Peyer's patch (tissue), 4 donors: ENCODE measurements around the gene RNF41. TPM values are rescaled to one million over a fixed set of nuclear protein-coding genes. Genes with fewer than 3 reads are reported as not detected.
A peak's percentile ranks its signal among the peaks of the same experiment; 100 is the strongest.

ENCODE experiments used
- DNase-seq, 3 donors: peaks; one replicate each; pipeline ENCODE4 v3.0.0-alpha.2; 2017 to 2019
- H3K27ac ChIP-seq, 4 donors: fragments of 200-600 bp; sonication (generic); one replicate each; pipeline ENCODE4 v1.5.1; 2016 to 2019
- H3K27me3 ChIP-seq, 2 donors: fragments of 200-600 bp; sonication (generic); one replicate each; pipeline ENCODE4 v1.5.1; 2019
- H3K36me3 ChIP-seq, 3 donors: fragments of 200-600 bp; sonication (generic); one replicate each; pipeline ENCODE4 v1.5.1; 2016 to 2019
- H3K4me1 ChIP-seq, 4 donors: fragments of 200-600 bp; sonication (generic); one replicate each; pipeline ENCODE4 v1.5.1; 2016 to 2019
- H3K4me3 ChIP-seq, 4 donors: fragments of 200-600 bp; sonication (generic); 1 replicate in 3 of 4; 2 replicates in 1 of 4; pipeline ENCODE4 v1.5.1; 2016 to 2019; ENCODE audit warnings: mild to moderate bottlenecking in 1 of 4
- H3K9me3 ChIP-seq, 4 donors: fragments of 200-600 bp; sonication (generic); one replicate each; pipeline ENCODE4 v1.5.1; 2016 to 2019; ENCODE audit warnings: mild to moderate bottlenecking in 1 of 4
- POLR2A ChIP-seq, 2 donors: fragments of 450-650 bp; IDR thresholded peaks; one replicate each; pipeline ENCODE4 v1.5.1; 2017; ENCODE audit warnings: antibody characterized with exemption in 2 of 2, mild to moderate bottlenecking in 2 of 2, moderate library complexity in 2 of 2
- total RNA-seq, 4 donors: library from RNA; depleted of rRNA; stranded (reverse); fragments of >200 nt; gene quantifications; one replicate each; pipeline ENCODE4 v1.1.0, GENCODE V29; 2016
- TF ChIP-seq, protein P1 (sequence below), 6 experiments: fragments of 450-650 bp in 4 of 6; fragments of 200-600 bp in 2 of 6; sonication (generic) in 1 of 6; IDR thresholded peaks; one replicate each; pipeline ENCODE4 v1.5.1; 2017 to 2019; ENCODE audit warnings: antibody characterized with exemption in 6 of 6, mild to moderate bottlenecking in 3 of 6, moderate library complexity in 1 of 6

RNF41 gene
- total RNA-seq, 4 donors from 2014 or later = 23.8 to 52.0 (median 37.6) TPM

DNA sequence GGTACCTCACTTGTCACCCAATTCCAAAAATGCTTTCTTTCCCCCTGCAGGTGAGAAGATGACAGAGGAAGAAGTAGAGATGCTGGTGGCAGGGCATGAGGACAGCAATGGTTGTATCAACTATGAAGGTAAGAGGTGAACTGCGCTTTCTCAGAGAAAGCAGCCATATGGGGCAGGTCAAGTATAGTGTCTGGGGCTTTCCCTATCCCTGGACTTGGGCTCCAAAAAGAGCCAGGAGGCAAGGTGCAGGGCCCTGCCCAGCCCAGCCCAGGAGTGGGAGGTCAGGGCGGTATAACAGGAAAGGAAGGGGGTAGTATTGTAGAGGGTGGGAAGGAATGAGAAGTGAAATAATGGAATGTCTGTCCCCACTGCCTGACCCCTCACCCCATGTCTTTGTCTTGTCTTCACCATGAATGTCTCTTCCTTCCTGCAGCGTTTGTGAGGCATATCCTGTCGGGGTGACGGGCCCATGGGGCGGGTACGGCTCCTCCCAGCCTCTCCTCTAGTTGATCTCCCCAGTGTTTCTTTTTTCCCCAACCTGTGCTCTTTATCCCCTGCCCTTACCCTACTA is 61.4 kb downstream of the RNF41 start:
- H3K4me3 ChIP-seq = peak overlapping the region; percentile 15 to 96 (median 80)
- H3K27me3 ChIP-seq = no peaks in the 10 kb centered on the region
- H3K27ac ChIP-seq = peak overlapping the region; percentile 91 to 100 (median 97)
- H3K9me3 ChIP-seq = no peaks in the 10 kb centered on the region
- peaks cover 4 to 41% (median 19%) of the 10 kb centered on the region in 4 donors for H3K4me1 ChIP-seq
- peak; percentile 59 to 81 (median 60) for DNase-seq
- H3K36me3 ChIP-seq = peaks cover 0 to 59% (median 0%) of the 10 kb centered on the region in 3 donors
- TF ChIP-seq POLR2A (IDR thresholded peaks at IDR 0.05) = no peak
- TF ChIP-seq, protein P1, sequence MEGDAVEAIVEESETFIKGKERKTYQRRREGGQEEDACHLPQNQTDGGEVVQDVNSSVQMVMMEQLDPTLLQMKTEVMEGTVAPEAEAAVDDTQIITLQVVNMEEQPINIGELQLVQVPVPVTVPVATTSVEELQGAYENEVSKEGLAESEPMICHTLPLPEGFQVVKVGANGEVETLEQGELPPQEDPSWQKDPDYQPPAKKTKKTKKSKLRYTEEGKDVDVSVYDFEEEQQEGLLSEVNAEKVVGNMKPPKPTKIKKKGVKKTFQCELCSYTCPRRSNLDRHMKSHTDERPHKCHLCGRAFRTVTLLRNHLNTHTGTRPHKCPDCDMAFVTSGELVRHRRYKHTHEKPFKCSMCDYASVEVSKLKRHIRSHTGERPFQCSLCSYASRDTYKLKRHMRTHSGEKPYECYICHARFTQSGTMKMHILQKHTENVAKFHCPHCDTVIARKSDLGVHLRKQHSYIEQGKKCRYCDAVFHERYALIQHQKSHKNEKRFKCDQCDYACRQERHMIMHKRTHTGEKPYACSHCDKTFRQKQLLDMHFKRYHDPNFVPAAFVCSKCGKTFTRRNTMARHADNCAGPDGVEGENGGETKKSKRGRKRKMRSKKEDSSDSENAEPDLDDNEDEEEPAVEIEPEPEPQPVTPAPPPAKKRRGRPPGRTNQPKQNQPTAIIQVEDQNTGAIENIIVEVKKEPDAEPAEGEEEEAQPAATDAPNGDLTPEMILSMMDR (IDR thresholded peaks at IDR 0.05) = peak in 1 of 6 experiments; percentile 3

DNA sequence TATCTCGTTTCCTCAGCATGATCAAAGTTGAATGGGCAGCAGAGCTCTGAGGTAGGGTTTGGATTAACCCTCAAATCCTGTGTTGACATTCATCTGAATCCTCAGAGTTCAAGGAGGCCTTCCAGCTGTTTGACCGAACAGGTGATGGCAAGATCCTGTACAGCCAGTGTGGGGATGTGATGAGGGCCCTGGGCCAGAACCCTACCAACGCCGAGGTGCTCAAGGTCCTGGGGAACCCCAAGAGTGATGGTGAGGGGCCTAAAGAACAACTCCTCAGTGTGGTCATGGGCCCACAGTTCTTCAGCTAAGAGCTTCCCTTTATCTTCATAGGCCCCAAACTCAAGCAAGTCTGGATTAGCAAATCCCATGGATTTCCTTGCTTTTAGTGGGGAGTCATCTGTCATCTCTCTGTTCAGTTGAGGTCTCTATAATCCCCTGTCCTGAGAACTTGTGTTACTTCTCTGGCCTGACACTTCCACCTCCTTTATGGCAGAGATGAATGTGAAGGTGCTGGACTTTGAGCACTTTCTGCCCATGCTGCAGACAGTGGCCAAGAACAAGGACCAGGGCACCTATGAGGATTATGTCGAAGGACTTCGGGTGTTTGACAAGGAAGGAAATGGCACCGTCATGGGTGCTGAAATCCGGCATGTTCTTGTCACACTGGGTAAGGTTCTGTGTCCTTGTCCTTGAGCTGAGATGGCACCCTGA is 62.1 kb downstream of the RNF41 start:
- no peaks in the 10 kb centered on the region for H3K9me3 ChIP-seq
- H3K27me3 ChIP-seq = no peaks in the 10 kb centered on the region
- peak overlapping the region; percentile 62 to 96 (median 80) for H3K4me3 ChIP-seq
- no peak for TF ChIP-seq POLR2A (IDR thresholded peaks at IDR 0.05)
- TF ChIP-seq, protein P1 (IDR thresholded peaks at IDR 0.05) = no peak
- peaks cover 0 to 52% (median 0%) of the 10 kb centered on the region in 3 donors for H3K36me3 ChIP-seq
- H3K4me1 ChIP-seq = peaks cover 4 to 41% (median 19%) of the 10 kb centered on the region in 4 donors
- no peak for DNase-seq
- H3K27ac ChIP-seq = peak overlapping the region; percentile 91 to 100 (median 97)

DNA sequence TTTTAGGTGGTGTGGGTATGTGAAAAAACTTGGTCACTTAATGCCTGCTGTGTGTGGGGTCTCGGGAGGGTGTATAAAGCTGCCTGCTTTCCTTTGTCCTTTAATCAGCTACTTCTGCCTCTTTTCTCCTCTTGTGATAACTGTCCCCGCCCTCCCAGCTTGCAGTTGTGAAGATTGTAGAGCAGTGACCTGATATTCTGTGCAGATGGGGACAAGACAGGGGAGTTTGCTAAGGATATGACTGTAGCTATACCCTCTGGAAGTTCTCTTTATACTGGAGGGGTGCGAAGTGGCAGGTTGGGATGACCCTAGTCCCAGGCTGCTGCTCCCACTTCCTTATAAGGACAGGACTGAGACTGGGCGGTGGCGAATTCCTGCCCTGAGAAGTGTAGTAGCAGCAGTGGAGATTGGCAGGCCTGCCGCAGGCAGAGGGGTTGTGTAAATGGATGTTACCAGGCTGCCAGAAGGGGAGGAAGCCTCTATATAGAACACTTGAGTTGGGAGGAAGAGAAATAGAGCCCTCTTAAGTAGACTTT is 62.7 kb downstream of the RNF41 start:
- peak overlapping the region; percentile 62 to 96 (median 80) for H3K4me3 ChIP-seq
- H3K27me3 ChIP-seq = no peaks in the 10 kb centered on the region
- peak; percentile 71 to 89 (median 79) for DNase-seq
- peak; percentile 61 to 74 for TF ChIP-seq POLR2A (IDR thresholded peaks at IDR 0.05)
- TF ChIP-seq, protein P1 (IDR thresholded peaks at IDR 0.05) = no peak
- H3K9me3 ChIP-seq = no peaks in the 10 kb centered on the region
- H3K36me3 ChIP-seq = peaks cover 0 to 46% (median 0%) of the 10 kb centered on the region in 3 donors
- peaks cover 4 to 41% (median 19%) of the 10 kb centered on the region in 4 donors for H3K4me1 ChIP-seq
- H3K27ac ChIP-seq = peak overlapping the region; percentile 91 to 100 (median 97)

DNA sequence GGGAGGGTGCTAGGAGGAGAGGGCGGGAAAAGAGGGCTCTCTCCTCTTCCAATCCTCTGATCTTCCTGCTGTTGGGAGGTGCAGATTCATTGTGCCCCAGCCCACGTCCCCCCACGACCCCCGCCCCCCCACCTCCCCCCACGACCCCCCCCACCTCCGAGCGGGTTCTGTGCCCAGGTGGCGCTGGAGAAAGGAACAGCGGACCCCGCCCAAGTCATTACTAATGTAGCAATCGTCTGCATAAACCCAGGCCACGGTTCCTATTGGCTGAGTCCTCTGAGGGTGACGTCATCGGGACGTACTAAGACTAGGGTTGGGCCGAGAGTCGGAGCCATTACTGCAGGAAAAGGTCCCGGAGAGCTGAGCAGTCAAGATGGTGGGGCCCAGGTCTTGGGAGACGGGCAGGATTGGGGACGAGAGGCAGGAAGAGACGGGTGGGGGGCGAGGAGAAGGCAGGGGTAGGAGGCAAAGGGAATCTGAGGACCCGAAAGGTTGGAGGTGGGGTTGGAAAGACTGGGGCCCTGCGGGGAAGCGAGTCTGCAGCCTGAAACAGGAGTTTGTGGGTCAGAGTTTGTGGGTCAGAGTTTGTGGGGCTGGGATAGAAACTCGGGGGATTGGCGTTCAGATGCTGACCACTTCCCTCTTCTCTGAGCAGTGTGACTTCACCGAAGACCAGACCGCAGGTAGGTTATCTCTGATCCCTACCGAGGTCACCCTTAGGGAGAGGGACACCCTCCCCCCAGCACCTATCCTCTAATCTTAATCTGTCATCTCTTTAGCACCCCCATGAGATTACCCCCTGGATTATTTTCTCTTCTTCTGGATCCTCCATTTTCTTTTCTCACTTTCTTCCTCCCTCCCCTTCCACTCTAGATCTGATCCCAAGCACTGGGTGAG is 63.4 kb downstream of the RNF41 start, which contains the start of gene MYL6:
Gene MYL6, plus strand, starts transcription at position 331 of the 897 bp plus-strand sequence. Its CDS starts 43 bp downstream, at position 374.
- H3K4me3 ChIP-seq = peak within 1 kb of the TSS; percentile 62 to 96 (median 80)
- H3K27me3 ChIP-seq = no peaks in the 10 kb centered on the region
- H3K4me1 ChIP-seq = peaks cover 4 to 43% (median 19%) of the 10 kb centered on the region in 4 donors
- TF ChIP-seq, protein P1 (IDR thresholded peaks at IDR 0.05) = peak in 1 of 6 experiments; percentile 3
- peak; percentile 99 for TF ChIP-seq POLR2A (IDR thresholded peaks at IDR 0.05)
- H3K9me3 ChIP-seq = no peaks in the 10 kb centered on the region
- DNase-seq = peak; percentile 91 to 99 (median 99)
- H3K27ac ChIP-seq = peak within 1 kb of the TSS; percentile 91 to 100 (median 97)
- H3K36me3 ChIP-seq = peaks cover 0 to 39% (median 0%) of the 10 kb centered on the region in 3 donors
